T-helper 1 cell treated with Interleukin-12 subunit alpha and Interleukin-12 subunit beta and Interleukin-4 antibody, amounts not matched to agents 30 ng/mL and 1 ng/mL, for 36 hours (primary cell): ENCODE measurements around the gene FGF22. TPM values are rescaled to one million over a fixed set of nuclear protein-coding genes. Genes with fewer than 3 reads are reported as not detected.
"Not testable (repeated sequence)": the region's sequence is repeated elsewhere in the genome, so short reads cannot be mapped to it uniquely, and the experiment has no call there.

Experiments used
- intact Hi-C: fragments of 100-400 bp; cut with micrococcal nuclease; formaldehyde crosslinking; loops from one replicate; pipeline ENCODE4 v1.15.1; 2024
- total RNA-seq: library from RNA; stranded (reverse); gene quantifications from 2 replicates; pipeline ENCODE4 v1.2.3, GENCODE V29; 2022

The FGF22 gene
- total RNA-seq, 1 donor from 2014 or later = not detected

DNA sequence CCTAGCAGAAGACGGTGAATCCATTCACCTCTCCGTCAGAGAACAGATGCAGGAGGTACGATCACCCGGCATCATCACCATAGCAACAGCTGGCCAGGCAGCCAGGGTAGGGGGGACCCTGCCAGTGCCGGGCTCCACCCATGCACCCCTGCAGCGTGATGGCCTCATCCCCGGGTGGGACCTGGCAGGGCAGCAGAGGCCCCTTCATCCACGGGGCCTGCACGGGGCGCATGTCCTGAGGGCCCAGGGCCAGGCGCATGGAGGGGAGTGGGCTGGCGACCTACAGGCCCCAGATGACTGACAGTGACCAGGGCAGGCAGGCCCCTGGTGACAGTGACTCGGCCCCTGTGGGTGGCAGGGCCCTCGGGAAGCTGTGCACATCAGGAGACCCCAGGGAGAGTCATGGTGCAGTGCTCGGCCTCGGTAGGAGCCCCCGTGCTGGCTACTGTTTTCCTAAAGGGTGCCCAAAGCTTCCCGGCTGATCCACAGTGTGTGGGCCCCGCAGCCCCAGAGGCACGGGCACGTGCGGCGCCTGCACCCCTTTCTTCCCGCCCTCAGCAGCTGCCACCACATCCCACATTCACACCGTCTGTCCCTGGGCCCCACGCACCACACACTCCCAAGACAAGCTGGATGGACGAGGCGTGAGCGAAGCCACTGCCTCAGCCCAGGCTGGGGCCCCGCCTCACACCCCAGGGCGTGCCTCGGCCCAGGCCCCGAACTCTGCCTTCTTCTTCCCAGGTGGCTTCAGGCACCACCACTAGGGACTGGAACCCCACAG, 18.6 kb downstream of the FGF22 start:
- intact Hi-C loops = no loop called here

DNA sequence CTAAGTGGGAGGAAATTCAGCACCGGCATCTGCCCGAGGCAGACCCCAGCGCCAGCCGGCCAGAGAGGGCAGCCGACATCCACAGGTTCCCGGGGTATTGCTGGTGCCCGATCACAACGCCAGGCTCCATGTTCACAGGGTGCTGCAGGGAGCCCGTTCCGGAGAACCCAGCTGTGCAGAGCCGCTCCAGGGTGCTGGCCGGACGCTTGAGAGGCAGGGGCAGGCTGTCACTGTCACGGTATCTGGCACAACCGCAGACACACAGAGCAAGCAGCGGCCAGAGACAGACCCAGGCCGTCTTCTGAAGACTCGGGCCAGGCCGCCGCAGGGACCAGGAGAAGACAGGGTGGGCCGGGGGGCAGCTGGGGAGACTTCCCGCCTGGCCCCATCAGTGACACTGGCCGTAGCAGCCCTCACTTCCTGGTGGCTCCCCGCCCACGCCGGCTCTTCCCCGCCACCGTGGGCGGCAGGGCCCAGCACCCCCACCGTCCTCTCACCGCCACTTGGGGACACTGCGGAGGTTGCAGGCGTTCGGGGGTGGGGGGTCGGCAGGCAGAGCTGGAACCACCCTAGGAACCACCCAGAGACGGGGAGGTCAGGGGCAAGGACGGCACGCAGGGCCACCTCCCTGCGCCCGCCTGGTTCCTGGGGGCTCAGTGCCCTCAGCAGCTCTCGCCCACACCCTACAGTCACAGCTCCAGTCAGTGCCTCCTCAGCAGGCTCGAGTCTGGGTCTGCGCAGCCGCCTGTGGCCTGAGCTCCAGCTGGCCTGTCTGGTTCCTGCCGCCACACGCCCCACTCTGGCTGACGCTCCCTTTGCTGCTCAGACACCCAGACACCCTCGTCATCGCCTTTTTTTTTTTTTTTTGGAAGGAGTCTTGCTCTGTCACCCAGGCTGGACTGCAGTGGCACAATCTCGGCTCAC, 19.5 kb downstream of the FGF22 start:
- intact Hi-C loops = no loop called here

- intact Hi-C loops = loop anchor here (1.0 to 5.0 kb wide), 6 partner anchors 28 to 586 kb away; partner anchors contain the start of genes HCN2, MIDN, POLRMT and RNU6-2
Measured at GRCh38 chr19:660793-661426, 21.2 kb downstream of the FGF22 start.

- intact Hi-C loops = loop anchor here (1.0 to 5.0 kb wide), 8 partner anchors 28 to 586 kb away; partner anchors contain the start of genes BSG, HCN2, MIDN and POLRMT
Measured at GRCh38 chr19:661427-662196, 21.9 kb downstream of the FGF22 start.

DNA sequence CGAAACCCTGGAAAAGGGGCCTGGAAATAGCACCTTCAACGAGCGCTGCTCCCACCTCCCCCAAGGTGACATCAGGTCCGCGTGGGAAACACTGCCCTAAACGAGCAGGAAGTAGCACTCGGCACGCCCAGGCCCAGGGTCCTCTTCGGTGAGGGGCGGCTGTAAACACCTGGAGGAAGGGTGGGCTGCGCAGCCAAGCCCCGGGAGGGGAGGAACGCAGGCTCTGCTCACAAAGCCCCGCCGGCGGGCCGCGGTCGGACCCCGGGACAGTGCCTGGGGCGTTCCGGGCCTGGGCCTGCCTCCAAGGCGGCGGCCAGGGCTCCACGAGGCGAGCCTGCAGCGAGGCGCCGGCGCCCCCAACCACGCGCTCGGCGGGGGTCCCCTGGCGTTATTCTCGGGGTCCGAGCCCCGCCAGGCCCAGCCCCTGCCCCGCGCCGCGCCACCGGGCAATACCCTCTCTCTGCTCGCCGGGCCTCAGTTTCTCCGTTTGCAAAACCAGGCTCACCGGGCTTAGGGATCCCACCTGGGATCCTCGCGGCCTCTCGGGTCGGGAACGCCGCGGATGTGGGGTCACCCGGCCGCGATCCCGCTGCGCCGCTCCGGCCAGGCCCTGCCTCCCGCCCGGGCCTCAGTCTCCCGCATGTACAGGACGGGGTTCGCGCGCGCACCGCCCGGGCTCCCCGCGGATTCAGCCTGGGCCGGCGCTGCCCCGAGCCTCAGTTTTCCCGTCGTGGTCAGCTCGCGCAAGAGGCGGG, 22.7 kb downstream of the FGF22 start:
- intact Hi-C loops = loop anchor here (1.0 to 5.0 kb wide), 5 partner anchors 75 to 585 kb away; partner anchors contain the start of genes BSG, HCN2, MIDN and RNU6-2

- intact Hi-C loops = loop anchor here (1.0 to 5.0 kb wide), 8 partner anchors 17 to 584 kb away; partner anchors contain the start of genes BSG, HCN2, MIDN and PTBP1
Measured at GRCh38 chr19:662962-663681, 23.4 kb downstream of the FGF22 start, which contains the start of gene RNF126. RNF126 (minus strand) TSS chr19:663214; CDS start chr19:663121, 93 bp downstream.

DNA sequence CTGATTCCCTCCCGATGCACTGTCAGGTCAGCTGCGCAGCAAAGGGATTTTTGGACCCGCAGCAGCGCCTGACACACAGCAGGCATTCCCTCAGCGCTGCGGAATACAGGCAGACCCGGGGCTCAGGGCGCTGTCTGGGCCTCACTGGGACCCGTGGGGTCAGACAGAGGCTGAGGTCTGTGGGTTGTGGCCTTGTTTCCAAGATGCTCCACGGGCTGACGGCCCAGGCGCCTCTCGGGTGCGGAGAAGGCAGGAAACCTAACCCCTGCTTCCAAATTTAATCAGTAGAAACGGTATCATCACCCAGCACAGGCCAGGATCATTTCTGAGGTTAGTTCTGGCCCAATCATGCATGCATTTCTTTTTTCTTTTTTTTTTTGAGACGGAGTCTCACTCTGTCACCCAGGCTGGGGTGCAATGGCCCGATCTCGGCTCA, 24.0 kb downstream of the FGF22 start:
- intact Hi-C loops = loop anchor here (1.0 to 5.0 kb wide), 8 partner anchors 17 to 584 kb away; partner anchors contain the start of genes HCN2, MIDN, PTBP1 and RNU6-2

GRCh38 chr19:664913-665443, 25.3 kb downstream of the FGF22 start:
- intact Hi-C loops = loop anchor here (1.0 to 5.0 kb wide), 5 partner anchors 69 to 582 kb away; partner anchors contain the start of genes HCN2, MIDN, RNU6-2 and TMEM259

- intact Hi-C loops = not testable (repeated sequence)
Measured at GRCh38 chr19:666985-667573, 27.4 kb downstream of the FGF22 start.

GRCh38 chr19:668675-669434, 29.2 kb downstream of the FGF22 start:
- intact Hi-C loops = not testable (repeated sequence)

GRCh38 chr19:670609-671075, 31.0 kb downstream of the FGF22 start:
- intact Hi-C loops = no loop called here

- intact Hi-C loops = no loop called here
Measured at GRCh38 chr19:674282-675151, 34.8 kb downstream of the FGF22 start.

GRCh38 chr19:676007-676338, 36.3 kb downstream of the FGF22 start:
- intact Hi-C loops = no loop called here

DNA sequence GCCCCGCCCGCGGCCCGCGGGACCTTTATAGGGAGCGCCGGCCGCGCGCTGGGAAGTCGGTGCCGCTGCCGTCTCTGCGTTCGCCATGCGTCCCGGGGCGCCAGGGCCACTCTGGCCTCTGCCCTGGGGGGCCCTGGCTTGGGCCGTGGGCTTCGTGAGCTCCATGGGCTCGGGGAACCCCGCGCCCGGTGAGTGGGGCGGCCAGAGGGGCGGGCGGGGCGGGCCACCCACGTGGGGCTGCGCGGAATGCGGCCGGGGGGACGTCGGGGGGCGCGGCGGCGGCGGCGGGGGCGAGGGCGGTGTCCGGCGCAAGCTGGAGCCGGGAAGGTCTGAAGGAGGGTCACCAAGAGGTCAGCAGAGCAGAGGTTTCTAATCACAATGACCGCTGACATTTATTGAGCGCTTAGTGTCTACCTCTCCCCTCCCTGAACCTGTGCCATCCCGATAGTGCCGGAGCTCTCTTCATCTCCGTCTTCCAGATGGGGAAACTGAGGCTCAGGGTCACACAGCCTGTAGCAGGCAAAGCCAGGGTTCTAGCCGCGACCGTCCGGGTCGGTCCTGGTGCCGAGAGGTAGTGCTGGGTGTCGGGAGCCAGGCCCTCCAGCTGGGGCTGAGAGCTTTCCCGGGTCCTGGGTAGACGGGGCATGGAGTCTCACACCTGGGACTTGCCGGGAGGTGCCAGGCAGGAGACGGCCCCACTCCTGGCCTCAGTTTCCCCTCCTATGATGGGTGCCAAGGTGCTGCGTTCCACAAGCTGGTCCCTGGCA, 36.8 kb downstream of the FGF22 start, which contains the start of gene FSTL3:
FSTL3 (plus strand) TSS at position 54 of the 767 bp plus-strand sequence; CDS start at position 86, 32 bp downstream.
- intact Hi-C loops = no loop called here

- intact Hi-C loops = no loop called here
Measured at GRCh38 chr19:677201-677600, 37.5 kb downstream of the FGF22 start.
